NCI-H2196 (cell line): ENCODE measurements around the gene SLC66A2.

ENCODE experiments used
- DNase-seq: peaks from one replicate; lab custom pipeline; 2025; ENCODE audit not compliant: unreplicated experiment; lab: John Stamatoyannopoulos, UW

The SLC66A2 gene

GRCh38 chr18:79952456-79952995 lies 1.1 kb upstream of the SLC66A2 start:
- no peak for DNase-seq

GRCh38 chr18:79950515-79951341 lies 725 bp downstream of the SLC66A2 start:
- DNase-seq: no peak

- DNase-seq: no peak
These were observed 1.6 kb downstream of the SLC66A2 start for GRCh38 chr18:79949697-79950487.

- no peak for DNase-seq
These were observed 2.6 kb downstream of the SLC66A2 start for GRCh38 chr18:79948719-79949411.

- DNase-seq: no peak
These were observed 3.4 kb downstream of the SLC66A2 start for GRCh38 chr18:79947881-79948610.

- DNase-seq: no peak
These were observed 4.2 kb downstream of the SLC66A2 start for GRCh38 chr18:79947054-79947755.

GRCh38 chr18:79945118-79946042 lies 6.1 kb downstream of the SLC66A2 start:
- no peak for DNase-seq

DNA sequence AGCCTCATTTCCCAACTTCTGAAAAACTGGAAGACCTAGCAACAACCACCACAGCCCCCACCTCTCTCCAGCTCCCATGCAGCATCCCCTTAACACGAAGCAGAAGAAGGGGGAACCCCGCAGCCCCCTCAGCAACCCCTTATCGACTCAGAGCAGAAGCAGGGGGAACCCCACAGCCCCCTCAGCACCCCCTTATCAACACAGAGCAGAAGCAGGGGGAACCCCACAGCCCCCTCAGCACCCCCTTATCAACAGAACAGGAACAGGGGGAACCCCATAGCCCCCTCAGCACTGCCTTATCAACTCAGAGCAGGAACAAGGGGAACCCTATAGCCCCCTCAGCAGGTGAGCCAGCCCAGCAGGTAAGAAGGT lies 6.7 kb downstream of the SLC66A2 start:
- no peak for DNase-seq

GRCh38 chr18:79944126-79944731 lies 7.2 kb downstream of the SLC66A2 start:
- DNase-seq: peak; percentile 59

DNA sequence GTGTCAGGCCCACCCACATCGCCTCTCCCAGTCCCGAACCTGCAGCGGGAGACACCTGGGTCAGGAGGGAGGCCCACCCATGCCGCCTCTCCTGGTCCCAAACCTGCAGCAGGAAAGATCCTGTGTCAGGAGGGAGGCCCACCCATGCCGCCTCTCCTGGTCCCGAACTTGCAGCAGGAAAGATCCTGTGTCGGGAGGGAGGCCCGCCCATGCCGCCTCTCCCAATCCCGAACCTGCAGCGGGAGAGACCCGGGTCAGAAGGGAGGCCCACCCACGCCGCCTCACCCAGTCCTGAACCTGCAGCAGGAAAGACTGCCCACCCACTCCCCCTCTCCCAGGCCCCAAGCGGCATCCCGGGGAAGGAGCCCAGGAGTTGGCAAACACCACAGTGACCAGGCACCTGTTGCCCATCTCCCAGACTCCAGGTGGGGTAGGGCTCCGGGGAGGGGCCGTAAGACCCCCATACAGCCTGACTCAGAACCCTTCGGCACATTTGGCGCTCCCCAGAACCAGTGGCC lies 7.8 kb downstream of the SLC66A2 start:
- DNase-seq: no peak

GRCh38 chr18:79942786-79943607 lies 8.5 kb downstream of the SLC66A2 start:
- no peak for DNase-seq

DNA sequence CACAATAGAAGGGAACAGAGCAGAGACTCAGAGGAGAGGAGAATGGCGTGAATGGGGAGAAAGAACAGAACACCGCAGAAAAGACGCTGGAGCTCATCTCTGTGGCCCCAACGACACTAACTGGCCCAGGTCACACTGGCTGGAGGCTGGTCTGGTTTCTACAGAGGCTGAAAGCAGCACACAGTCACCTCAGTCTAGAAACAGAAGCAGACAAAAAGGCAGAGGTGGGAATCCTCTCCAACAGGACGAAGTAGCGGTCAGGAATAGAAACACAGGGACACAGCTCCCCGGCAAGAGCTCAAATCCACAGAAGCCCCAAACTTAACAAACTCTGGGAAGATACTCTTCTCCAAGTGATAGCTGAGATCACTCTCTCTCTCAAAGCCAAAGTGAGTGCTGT lies 9.2 kb downstream of the SLC66A2 start:
- no peak for DNase-seq

DNA sequence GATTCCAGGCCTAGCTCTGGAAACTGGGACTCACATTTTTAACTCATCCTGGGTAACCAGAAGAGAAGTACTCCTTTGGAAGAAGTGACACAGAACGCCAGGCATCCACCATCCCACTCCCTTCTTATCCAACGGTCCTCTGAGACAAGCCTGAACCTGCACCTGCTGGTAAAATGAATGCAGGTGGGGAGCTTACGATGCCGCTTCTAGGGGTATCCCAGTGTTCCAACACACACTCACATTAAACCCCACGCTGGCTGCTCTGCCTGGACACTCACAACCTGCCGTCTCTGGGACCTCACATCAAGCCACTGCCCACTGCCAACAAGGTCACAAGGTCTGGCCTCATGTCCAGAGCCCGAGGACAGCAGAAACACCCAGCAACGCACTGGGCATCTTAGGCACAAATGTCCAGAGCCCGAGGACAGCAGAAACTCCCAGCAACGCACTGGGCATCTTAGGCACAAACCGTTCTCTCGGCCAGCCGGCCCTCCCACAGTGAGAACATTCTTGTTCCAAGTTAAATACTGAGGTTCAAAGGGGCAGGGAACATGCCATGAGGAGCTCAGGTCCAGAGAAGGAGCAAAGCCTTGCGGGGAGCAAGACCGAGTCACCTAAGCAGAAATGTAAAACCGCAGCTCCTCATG lies 9.9 kb downstream of the SLC66A2 start:
- no peak for DNase-seq

DNA sequence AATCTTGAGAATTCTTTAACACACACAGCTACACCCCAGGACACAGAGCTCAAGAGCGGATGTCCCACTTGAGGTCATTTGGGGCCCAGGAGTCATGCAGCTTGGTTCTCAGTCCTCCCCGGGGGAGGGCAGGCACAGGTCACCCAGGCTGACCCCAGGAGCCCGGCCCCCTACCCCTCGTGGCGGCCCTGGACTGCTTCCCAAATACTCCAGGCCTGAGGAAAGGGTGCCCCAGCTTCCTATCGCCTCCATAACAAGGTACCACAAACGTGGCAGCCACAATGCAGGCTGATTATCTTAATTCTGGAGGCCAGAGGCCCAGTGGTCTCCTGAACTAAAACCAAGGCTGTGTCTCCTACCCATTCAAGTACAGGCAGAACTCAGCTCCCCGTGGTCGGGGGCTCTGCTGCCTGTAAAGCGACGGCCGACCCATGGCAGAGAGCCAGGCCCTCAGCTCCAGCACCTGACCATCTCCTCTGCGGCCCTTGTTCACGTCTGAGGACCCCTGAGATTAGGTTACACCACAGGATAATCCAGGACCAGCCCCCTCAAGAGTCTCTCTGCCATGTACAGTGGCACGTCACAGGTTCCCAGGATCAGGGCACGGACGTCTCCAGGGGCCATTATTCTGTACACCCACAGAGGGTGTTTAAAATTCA lies 10.5 kb downstream of the SLC66A2 start:
- DNase-seq: no peak

- no peak for DNase-seq
These were observed 11.2 kb downstream of the SLC66A2 start for GRCh38 chr18:79940126-79940813.

DNA sequence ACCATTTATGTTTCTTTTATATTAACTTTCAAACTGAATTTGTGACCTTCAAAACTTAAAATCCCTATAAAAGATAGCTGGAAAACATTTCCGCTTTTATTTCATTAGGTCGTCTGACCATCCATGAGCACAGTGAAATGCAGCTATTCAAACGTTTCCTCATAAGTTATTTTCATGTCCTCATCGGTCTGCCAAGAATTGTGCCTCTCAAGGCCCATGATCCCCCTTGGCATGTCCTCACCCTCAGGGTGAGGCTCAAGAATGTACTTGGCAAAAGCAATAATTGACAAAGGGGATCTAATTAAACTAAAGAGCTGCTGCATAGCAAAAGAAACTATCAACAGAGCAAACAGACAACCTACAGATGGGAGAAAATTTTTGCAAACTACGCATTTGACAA lies 12.4 kb downstream of the SLC66A2 start:
- no peak for DNase-seq
